GM12875 (cell line): Measurements from ENCODE around the gene NCBP1.

ENCODE experiments used
- H3K4me3 ChIP-seq: one replicate; pipeline ENCODE4 v1.5.1; 2011; ENCODE audit warnings: low read depth, low read length, control low read depth
- TF ChIP-seq, protein P1 (sequence below): IDR thresholded peaks from 2 replicates; pipeline ENCODE4 v1.5.1; 2011; ENCODE audit warnings: low read depth, mild to moderate bottlenecking, control low read depth, inconsistent platforms, low read length, moderate library complexity, borderline replicate concordance; ENCODE audit not compliant: insufficient read depth

Gene NCBP1

DNA sequence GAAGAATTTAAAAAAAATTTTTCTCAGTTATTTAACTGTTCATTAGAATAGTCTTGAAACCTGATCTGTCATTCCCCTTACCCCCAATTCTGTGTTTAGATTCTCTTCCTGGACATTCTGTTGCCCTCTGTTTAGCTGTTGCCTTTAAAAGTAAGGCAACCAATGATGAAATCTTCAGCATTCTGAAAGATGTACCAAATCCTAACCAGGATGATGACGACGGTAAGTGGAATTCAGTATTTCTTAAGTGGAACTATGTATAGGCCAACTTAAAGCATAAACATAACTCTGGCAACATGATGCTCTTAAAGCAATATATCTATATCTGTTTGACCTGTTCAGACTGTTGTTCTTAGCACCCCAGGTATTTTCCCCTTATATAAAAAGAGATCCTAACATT is 27.2 kb downstream of the NCBP1 start:
- TF ChIP-seq, protein P1, sequence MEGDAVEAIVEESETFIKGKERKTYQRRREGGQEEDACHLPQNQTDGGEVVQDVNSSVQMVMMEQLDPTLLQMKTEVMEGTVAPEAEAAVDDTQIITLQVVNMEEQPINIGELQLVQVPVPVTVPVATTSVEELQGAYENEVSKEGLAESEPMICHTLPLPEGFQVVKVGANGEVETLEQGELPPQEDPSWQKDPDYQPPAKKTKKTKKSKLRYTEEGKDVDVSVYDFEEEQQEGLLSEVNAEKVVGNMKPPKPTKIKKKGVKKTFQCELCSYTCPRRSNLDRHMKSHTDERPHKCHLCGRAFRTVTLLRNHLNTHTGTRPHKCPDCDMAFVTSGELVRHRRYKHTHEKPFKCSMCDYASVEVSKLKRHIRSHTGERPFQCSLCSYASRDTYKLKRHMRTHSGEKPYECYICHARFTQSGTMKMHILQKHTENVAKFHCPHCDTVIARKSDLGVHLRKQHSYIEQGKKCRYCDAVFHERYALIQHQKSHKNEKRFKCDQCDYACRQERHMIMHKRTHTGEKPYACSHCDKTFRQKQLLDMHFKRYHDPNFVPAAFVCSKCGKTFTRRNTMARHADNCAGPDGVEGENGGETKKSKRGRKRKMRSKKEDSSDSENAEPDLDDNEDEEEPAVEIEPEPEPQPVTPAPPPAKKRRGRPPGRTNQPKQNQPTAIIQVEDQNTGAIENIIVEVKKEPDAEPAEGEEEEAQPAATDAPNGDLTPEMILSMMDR = no peak
- no peak overlapping the region for H3K4me3 ChIP-seq

DNA sequence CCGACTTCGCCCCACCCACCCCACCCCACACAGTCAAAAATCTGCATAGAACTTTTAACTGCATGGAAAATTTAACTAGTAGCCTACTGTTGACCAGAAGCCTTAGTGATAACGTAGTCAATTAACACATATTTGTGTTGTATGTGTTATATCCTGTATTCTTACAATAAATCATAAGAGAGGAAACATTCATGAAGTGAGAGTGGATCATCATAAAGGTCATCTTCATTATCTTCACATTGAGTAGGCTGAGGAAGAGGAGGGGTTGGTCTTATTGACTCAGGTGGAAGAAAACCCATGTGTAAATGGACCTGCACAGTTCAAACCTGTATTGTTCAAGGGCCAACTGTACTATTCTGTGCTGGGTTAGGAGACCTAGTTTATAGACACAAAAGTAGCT is 32.1 kb downstream of the NCBP1 start:
- TF ChIP-seq, protein P1 = no peak
- H3K4me3 ChIP-seq = no peak overlapping the region

DNA sequence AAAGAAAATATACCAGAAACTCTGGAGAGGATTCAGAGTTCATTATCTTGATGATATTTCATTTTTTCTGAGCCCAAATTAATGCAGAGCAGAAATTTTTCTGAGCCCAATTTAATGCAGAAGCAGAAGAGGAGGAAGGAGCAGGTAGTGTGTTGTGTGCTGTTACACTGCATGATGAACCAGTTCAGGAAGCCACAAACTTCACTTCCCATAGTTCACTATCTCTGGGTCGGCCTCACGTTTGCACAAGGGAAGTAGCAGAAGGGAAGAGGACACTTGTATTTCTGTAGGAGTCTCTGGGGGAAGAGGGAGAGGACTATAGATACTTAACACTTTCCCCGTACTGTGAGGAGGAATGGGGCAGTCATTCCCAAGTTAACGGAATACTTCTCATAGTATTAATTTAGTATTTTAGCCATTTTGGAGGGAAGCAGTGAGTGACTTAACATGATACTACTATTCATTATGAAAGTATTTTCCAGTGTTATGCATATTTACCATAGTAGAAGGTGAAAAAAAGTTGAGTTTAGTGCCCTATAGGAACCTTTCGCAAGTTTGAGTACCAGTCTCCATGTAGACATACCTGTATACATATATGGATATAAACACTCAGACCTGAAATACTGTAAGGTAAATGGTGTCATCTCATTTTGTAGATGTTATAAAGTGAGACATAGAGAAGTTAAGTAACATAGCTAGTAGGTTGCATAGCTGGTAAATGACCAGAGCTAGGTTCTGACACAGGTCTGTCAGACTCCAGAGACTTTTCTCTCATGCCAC is 33.5 kb downstream of the NCBP1 start:
- H3K4me3 ChIP-seq = no peak overlapping the region
- TF ChIP-seq, protein P1 = no peak

DNA sequence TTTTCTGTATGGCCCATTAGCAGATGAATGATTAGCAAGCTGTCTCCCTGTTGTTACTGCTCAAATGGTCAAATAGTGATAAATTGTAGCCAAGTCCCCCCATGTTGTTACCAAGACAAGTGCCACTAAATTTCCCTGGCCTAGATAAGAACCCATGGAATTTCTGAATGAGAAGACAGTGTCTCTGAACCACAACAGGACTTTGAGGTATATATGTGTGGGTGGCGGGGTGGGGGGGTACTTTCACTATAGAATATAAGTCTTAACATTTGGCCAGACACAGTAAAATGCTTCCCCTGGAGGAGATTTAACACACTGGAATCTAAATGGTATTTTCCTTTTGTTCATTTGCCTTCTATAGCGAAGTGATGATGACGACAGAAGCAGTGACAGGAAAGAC is 34.9 kb downstream of the NCBP1 start:
- TF ChIP-seq, protein P1 = no peak
- H3K4me3 ChIP-seq = no peak overlapping the region

DNA sequence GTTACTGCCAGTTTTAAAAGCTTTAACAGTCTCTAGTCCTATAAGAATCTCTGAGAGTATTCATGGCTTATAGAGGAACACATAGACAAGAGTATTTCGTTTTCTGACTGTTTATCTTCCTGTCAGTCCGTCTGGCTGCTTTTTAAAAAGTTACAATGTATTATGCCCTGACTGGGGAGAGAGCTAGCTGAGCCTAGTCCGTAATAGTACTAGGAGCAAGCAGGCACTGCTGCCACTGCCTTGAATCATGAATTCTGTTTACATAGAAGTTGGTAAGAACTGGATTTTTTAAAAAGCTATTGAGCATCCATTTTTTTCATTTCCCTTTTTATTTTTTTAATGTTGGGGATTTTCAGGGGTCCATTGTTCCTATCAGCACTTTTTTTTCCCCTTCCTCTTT is 37.0 kb downstream of the NCBP1 start:
- TF ChIP-seq, protein P1 = no peak
- H3K4me3 ChIP-seq = no peak overlapping the region

DNA sequence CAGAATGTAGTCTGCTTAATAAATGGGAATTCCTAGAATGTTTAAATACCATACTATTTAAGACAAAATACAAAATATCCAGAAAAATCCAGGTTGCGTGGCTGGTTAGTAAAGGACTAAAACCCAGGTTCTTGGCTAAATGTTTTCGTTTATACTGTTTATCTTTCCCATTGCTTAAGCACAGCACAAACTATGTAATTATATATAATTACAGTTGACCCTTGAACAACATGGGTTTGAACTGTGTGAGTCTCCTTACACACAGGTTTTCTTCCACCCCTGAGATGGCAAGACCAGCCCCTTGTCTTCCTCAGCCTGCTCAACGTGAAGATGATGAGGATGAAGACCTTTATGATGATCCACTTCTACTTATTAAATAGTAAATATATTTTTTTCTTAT is 38.8 kb downstream of the NCBP1 start:
- H3K4me3 ChIP-seq = no peak overlapping the region
- TF ChIP-seq, protein P1 = no peak

DNA sequence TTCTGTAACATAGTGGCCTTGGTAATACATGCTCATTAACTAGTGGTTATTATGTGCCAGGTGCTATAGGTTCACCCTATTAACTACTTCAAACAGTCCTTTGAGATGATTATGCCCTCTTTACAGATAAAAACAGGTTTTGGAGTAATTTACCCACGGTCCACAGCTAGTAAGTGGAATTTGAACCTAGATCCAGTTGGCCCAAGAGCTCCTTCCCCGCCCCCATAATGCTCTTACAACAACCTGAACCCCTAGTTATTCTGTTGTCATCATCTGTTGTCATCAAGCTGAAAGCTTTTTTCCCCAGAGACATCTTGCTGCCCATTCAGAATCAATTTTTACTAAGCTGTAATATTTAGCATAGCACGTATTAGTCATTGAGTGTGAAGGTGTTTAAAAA is 40.3 kb downstream of the NCBP1 start:
- TF ChIP-seq, protein P1 = no peak
- H3K4me3 ChIP-seq = no peak overlapping the region
